Adrenal gland (tissue), 12 donors: ENCODE measurements around the gene KSR2. TPM values are rescaled to one million over a fixed set of nuclear protein-coding genes. Genes with fewer than 3 reads are reported as not detected.

ENCODE experiments used
- DNase-seq, 7 donors: peaks; one replicate each; pipeline ENCODE4 v3.0.0-alpha.2; 2019 to 2020
- H3K27ac ChIP-seq, 5 donors: fragments of 200-600 bp; sonication (generic) in 4 of 5; 1 replicate in 3 of 5; 2 replicates in 2 of 5; pipeline versions ENCODE4 v1.5.1 to v1.8.0; 2016 to 2020; ENCODE audit warnings: mild to moderate bottlenecking in 1 of 5
- H3K27me3 ChIP-seq: fragments of 200-600 bp; 2 replicates; pipeline ENCODE4 v1.8.0; 2021
- H3K36me3 ChIP-seq, 2 donors: fragments of 200-600 bp; replicated peaks in 1 of 2; 1 replicate in 1 of 2; 2 replicates in 1 of 2; pipeline versions ENCODE4 v1.5.1 to v1.8.0; 2018 to 2022
- H3K4me1 ChIP-seq, 2 donors: fragments of 200-600 bp; replicated peaks in 1 of 2; 1 replicate in 1 of 2; 2 replicates in 1 of 2; pipeline versions ENCODE4 v1.5.1 to v1.8.0; 2018 to 2021
- H3K4me3 ChIP-seq, 4 donors: fragments of 200-600 bp; sonication (generic) in 3 of 4; one replicate each; pipeline ENCODE4 v1.5.1; 2016 to 2018
- H3K9me3 ChIP-seq, 3 donors: fragments of 200-600 bp; sonication (generic) in 1 of 3; replicated peaks in 1 of 3; 1 replicate in 2 of 3; 2 replicates in 1 of 3; pipeline versions ENCODE4 v1.5.1 to v1.8.0; 2016 to 2021
- POLR2A ChIP-seq, 2 donors: fragments of 450-650 bp; IDR thresholded peaks; one replicate each; pipeline ENCODE4 v1.6.1; 2017; ENCODE audit warnings: antibody characterized with exemption in 2 of 2, mild to moderate bottlenecking in 2 of 2, moderate library complexity in 1 of 2
- WGBS, 4 donors: extraction: QIAGEN DNeasy Blood & Tissue Kit in 2 of 4; methylation state at CpG; one replicate each; pipeline versions ENCODE4 v1.1.5 to v1.1.7; 2013 to 2017; 5-methylcytosine and 5-hydroxymethylcytosine counted together
- intact Hi-C, 2 donors: fragments of 100-400 bp; cut with DNase I; formaldehyde crosslinking; loops; one replicate each; pipeline versions ENCODE4 v1.14.1 to v1.15.0; 2022 to 2023
- polyA plus RNA-seq, 3 donors: library from polyadenylated mRNA; stranded (reverse); fragments of 200-250 nt in 2 of 3; fragments of 350-450 nt in 1 of 3; fragmentation: Illumina TruSeq in 1 of 3; extraction: RNeasy Lipid Tissue Mini Kit (QIAGEN cat#74804) in 1 of 3; gene quantifications; one replicate each; pipeline ENCODE4 v1.2.3, GENCODE V29; 2013 to 2014
- total RNA-seq, 9 donors: library from RNA; depleted of rRNA in 4 of 9; stranded (reverse); fragments of >200 nt in 4 of 9; fragments of 120-200 nt in 1 of 9; fragmentation: NEBNext Ultra II Directional in 1 of 9; extraction: Animal tissue kit (Norgen Biotek cat#: 25700) in 1 of 9; gene quantifications; one replicate each; pipeline versions ENCODE4 v1.1.0 to v1.2.4, GENCODE V29; 2013 to 2023
- TF ChIP-seq, protein P1 (sequence below), 6 experiments: fragments of 450-650 bp in 4 of 6; fragments of 200-600 bp in 2 of 6; sonication (generic) in 1 of 6; IDR thresholded peaks; 1 replicate in 5 of 6; 2 replicates in 1 of 6; pipeline versions ENCODE4 v1.5.1 to v1.8.0; 2016 to 2021; ENCODE audit warnings: antibody characterized with exemption in 6 of 6, mild to moderate bottlenecking in 2 of 6, moderate library complexity in 1 of 6
- donor health status: healthy with polysubstance abuse.
- donor health status: Bipolar disorder and iron deficiency.
- donor health status: DM: yes; HTN: yes; CAD: no.
- donor health status: DM: no; HTN: no; CAD: no.
- donor health status: DM: no; HTN: no; CAD: no.
- donor health status: DM: yes; HTN: yes; CAD: no.

KSR2 gene
- total and polyA plus RNA-seq, 12 donors: 0.03 to 2.7 (median 0.84) TPM; not detected in 3

GRCh38 chr12:118015306-118015705 is 46.5 kb upstream of the KSR2 start:
- Histone ChIP-seq H3K27ac (no peak overlapping the region), H3K36me3 (peaks cover 0 to 6% of the 10 kb centered on the region in 2 donors), H3K27me3 (no peaks in the 10 kb centered on the region), H3K9me3 (no peaks in the 10 kb centered on the region), H3K4me1 (peaks cover 5 to 17% of the 10 kb centered on the region in 2 donors), H3K4me3 (no peak overlapping the region)
- TF ChIP-seq POLR2A (IDR thresholded peaks at IDR 0.05): no peak
- TF ChIP-seq, protein P1, sequence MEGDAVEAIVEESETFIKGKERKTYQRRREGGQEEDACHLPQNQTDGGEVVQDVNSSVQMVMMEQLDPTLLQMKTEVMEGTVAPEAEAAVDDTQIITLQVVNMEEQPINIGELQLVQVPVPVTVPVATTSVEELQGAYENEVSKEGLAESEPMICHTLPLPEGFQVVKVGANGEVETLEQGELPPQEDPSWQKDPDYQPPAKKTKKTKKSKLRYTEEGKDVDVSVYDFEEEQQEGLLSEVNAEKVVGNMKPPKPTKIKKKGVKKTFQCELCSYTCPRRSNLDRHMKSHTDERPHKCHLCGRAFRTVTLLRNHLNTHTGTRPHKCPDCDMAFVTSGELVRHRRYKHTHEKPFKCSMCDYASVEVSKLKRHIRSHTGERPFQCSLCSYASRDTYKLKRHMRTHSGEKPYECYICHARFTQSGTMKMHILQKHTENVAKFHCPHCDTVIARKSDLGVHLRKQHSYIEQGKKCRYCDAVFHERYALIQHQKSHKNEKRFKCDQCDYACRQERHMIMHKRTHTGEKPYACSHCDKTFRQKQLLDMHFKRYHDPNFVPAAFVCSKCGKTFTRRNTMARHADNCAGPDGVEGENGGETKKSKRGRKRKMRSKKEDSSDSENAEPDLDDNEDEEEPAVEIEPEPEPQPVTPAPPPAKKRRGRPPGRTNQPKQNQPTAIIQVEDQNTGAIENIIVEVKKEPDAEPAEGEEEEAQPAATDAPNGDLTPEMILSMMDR (IDR thresholded peaks at IDR 0.05): no peak
- DNase-seq: no peak
- intact Hi-C loops: loop anchor here in 1 of 2 donors (10.0 kb wide), 1 partner anchor 141 kb away; no protein-coding TSS in a partner anchor
- WGBS, 4 donors: 89 to 100% (median 92%) methylated on average over 2 of the region's 2 CpGs

DNA sequence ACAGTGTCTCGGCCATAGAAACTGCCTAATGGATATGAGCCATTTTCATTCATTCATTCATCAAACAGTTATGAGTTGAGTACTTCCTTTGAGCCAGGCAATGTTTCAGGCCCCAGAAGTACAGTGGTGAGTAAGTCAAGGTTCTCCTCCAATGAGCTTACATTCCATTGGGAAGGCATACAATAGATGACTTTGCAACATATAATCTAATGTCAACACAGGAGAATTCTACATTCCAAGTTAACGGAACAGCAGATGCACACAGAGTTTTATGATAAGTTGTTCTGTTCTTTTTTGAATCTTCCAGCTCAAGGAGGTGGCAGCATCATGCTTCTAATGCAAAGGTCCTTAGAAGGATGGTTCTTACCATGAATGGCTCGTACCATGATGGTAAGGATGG is 44.5 kb upstream of the KSR2 start:
- TF ChIP-seq POLR2A (IDR thresholded peaks at IDR 0.05): no peak
- TF ChIP-seq, protein P1 (IDR thresholded peaks at IDR 0.05): no peak
- intact Hi-C loops: loop anchor here in 1 of 2 donors (10.0 kb wide), 1 partner anchor 138 kb away; no protein-coding TSS in a partner anchor

GRCh38 chr12:118011961-118012360 is 43.2 kb upstream of the KSR2 start:
- TF ChIP-seq, protein P1 (IDR thresholded peaks at IDR 0.05): no peak
- no peak for TF ChIP-seq POLR2A (IDR thresholded peaks at IDR 0.05)
- no peaks in the 10 kb centered on the region for H3K36me3 ChIP-seq
- no peak for DNase-seq
- peaks cover under 1 to 8% of the 10 kb centered on the region in 2 donors for H3K4me1 ChIP-seq
- no peaks in the 10 kb centered on the region for H3K27me3 ChIP-seq
- no peak overlapping the region for H3K4me3 ChIP-seq
- intact Hi-C loops: loop anchor here in 1 of 2 donors (10.0 kb wide), 1 partner anchor 137 kb away; no protein-coding TSS in a partner anchor
- no peaks in the 10 kb centered on the region for H3K9me3 ChIP-seq
- 91 to 100% (median 95%) methylated on average over 3 of the region's 3 CpGs for WGBS, 4 donors
- no peak overlapping the region for H3K27ac ChIP-seq

More for the DNA sequence above, 44.5 kb upstream of the KSR2 start:
- Histone ChIP-seq H3K4me3 (no peak overlapping the region), H3K9me3 (no peaks in the 10 kb centered on the region), H3K36me3 (no peaks in the 10 kb centered on the region), H3K27ac (no peak overlapping the region), H3K27me3 (no peaks in the 10 kb centered on the region), H3K4me1 (peaks cover 5 to 17% of the 10 kb centered on the region in 2 donors)
- DNase-seq: no peak
- 88 to 95% (median 89%) methylated on average over 3 of the region's 3 CpGs for WGBS, 4 donors

GRCh38 chr12:118011377-118011776 is 42.6 kb upstream of the KSR2 start:
- WGBS, 4 donors: 92 to 99% (median 97%) methylated on average over 3 of the region's 3 CpGs
- DNase-seq: no peak
- Histone ChIP-seq H3K4me1 (peaks cover 0 to 5% of the 10 kb centered on the region in 2 donors), H3K27me3 (no peaks in the 10 kb centered on the region), H3K36me3 (no peaks in the 10 kb centered on the region), H3K27ac (no peak overlapping the region), H3K4me3 (no peak overlapping the region), H3K9me3 (no peaks in the 10 kb centered on the region)
- intact Hi-C loops: loop anchor here in 1 of 2 donors (10.0 kb wide), 1 partner anchor 137 kb away; no protein-coding TSS in a partner anchor
- TF ChIP-seq, protein P1 (IDR thresholded peaks at IDR 0.05): no peak
- TF ChIP-seq POLR2A (IDR thresholded peaks at IDR 0.05): no peak
